HL-60/S4 treated with phorbol 12-myristate 13-acetate at 8.2 ng/mL for 4 days and 3 days (cell line): ENCODE data around the gene CYP27B1.

Source experiments
- in situ Hi-C: fragments of 300-500 bp; cut with MboI; formaldehyde crosslinking; loops from 2 replicates; pipeline ENCODE4 v1.15.0; 2022; ENCODE audit warnings: low sequenced_read_pairs

CYP27B1 gene

GRCh38 chr12:57767876-57768275 is 998 bp upstream of the CYP27B1 start:
- in situ Hi-C loops = no loop called here

- in situ Hi-C loops = no loop called here
These were observed 424 bp upstream of the CYP27B1 start for GRCh38 chr12:57767305-57767698.

- in situ Hi-C loops = no loop called here
These were observed 997 bp downstream of the CYP27B1 start for GRCh38 chr12:57765698-57766463.

GRCh38 chr12:57765003-57765697 is 1.7 kb downstream of the CYP27B1 start:
- in situ Hi-C loops = no loop called here

- in situ Hi-C loops = no loop called here
These were observed 2.2 kb downstream of the CYP27B1 start for GRCh38 chr12:57764662-57765002.

- in situ Hi-C loops = no loop called here
These were observed 2.8 kb downstream of the CYP27B1 start for GRCh38 chr12:57763881-57764661.

GRCh38 chr12:57762463-57762862 is 4.4 kb downstream of the CYP27B1 start:
- in situ Hi-C loops = no loop called here

GRCh38 chr12:57761391-57761998 is 5.4 kb downstream of the CYP27B1 start:
- in situ Hi-C loops = no loop called here

- in situ Hi-C loops = no loop called here
These were observed 6.4 kb downstream of the CYP27B1 start for GRCh38 chr12:57760347-57760982.

GRCh38 chr12:57759360-57759980 is 7.4 kb downstream of the CYP27B1 start:
- in situ Hi-C loops = no loop called here

GRCh38 chr12:57758552-57759359 is 8.1 kb downstream of the CYP27B1 start:
- in situ Hi-C loops = no loop called here

- in situ Hi-C loops = no loop called here
These were observed 9.1 kb downstream of the CYP27B1 start for GRCh38 chr12:57757771-57758170.

GRCh38 chr12:57756406-57757341 is 10.2 kb downstream of the CYP27B1 start:
- in situ Hi-C loops = no loop called here

GRCh38 chr12:57755454-57756372 is 11.2 kb downstream of the CYP27B1 start:
- in situ Hi-C loops = no loop called here

GRCh38 chr12:57755194-57755453 is 11.8 kb downstream of the CYP27B1 start:
- in situ Hi-C loops = no loop called here

GRCh38 chr12:57754411-57755193 is 12.3 kb downstream of the CYP27B1 start, which contains the start of gene MARCHF9:
Gene MARCHF9 (plus strand): TSS chr12:57755103. CDS start chr12:57755529, 426 bp downstream.
- in situ Hi-C loops = no loop called here
